Endothelial cell of umbilical vein (primary cell): ENCODE measurements around the gene CACNA1A. TPM values are rescaled to one million over a fixed set of nuclear protein-coding genes. Genes with fewer than 3 reads are reported as not detected.

ENCODE experiments used
- BruUV-seq: library from RNA; stranded (reverse); fragments of 400-500 nt; replicated peaks from 2 replicates; lab custom pipeline; 2021; lab: Mats Ljungman, UMichigan
- CTCF ChIA-PET: fragments of 300-600, 350-600 bp; sonication (Branson Sonifier 250); formaldehyde crosslinking; loops from one replicate; lab custom pipeline; 2021; ENCODE audit warnings: antibody characterized with exemption, inconsistent platforms; lab: Charles Lee
- POLR2A ChIA-PET: fragments of 300-600, 350-600 bp; sonication (Branson Sonifier 250); formaldehyde crosslinking; loops from one replicate; lab custom pipeline; 2021; ENCODE audit warnings: antibody characterized with exemption, inconsistent platforms; lab: Charles Lee
- DNase-seq: peaks from one replicate; pipeline ENCODE4 v3.0.0-alpha.2; 2011; ENCODE audit warnings: low read depth, low spot score
- FAIRE-seq: peaks from 2 replicates; lab custom pipeline; 2011; peaks lifted over from hg19 to GRCh38; lab: Jason Lieb, UNC
- H2AFZ ChIP-seq: 2 replicates; pipeline ENCODE4 v1.6.0; 2012; ENCODE audit warnings: low read depth, low read length, control low read depth, inconsistent platforms
- H3K27ac ChIP-seq: 2 replicates; pipeline ENCODE4 v1.5.1; 2011; ENCODE audit warnings: low read depth, mild to moderate bottlenecking, control low read depth, low read length, moderate library complexity; ENCODE audit not compliant: insufficient read depth
- H3K27me3 ChIP-seq, 2 experiments: 2 replicates each; pipeline versions ENCODE4 v1.6.0 to v1.6.1; 2011; ENCODE audit warnings: low read length in 2 of 2, mixed read lengths in 1 of 2; ENCODE audit not compliant: control insufficient read depth in 2 of 2, insufficient read depth in 2 of 2
- H3K36me3 ChIP-seq, 2 experiments: 2 replicates in 1 of 2; 3 replicates in 1 of 2; pipeline ENCODE4 v1.5.1; 2011; ENCODE audit warnings: low read length in 2 of 2, mild to moderate bottlenecking in 1 of 2, moderate library complexity in 1 of 2; ENCODE audit not compliant: control insufficient read depth in 2 of 2, insufficient read depth in 2 of 2; ENCODE audit errors: extremely low read depth in 1 of 2
- H3K4me1 ChIP-seq: 3 replicates; pipeline ENCODE4 v1.5.1; 2011; ENCODE audit warnings: mild to moderate bottlenecking, low read length; ENCODE audit not compliant: control insufficient read depth, insufficient read depth; ENCODE audit errors: extremely low read depth
- H3K4me2 ChIP-seq: 2 replicates; pipeline ENCODE4 v1.6.1; 2011; ENCODE audit warnings: low read length, control low read depth, mixed read lengths; ENCODE audit not compliant: insufficient read depth
- H3K4me3 ChIP-seq, 3 experiments: fragments of 200-600 bp in 1 of 3; sonication (generic), shearing (Covaris generic) in 1 of 3; replicated peaks in 1 of 3; 2 replicates each; pipeline ENCODE4 v1.5.1; 2011 to 2016; ENCODE audit warnings: control low read depth in 3 of 3, low read length in 3 of 3, mild to moderate bottlenecking in 2 of 3, inconsistent platforms in 1 of 3, low read depth in 1 of 3, moderate library complexity in 1 of 3; ENCODE audit not compliant: insufficient read depth in 1 of 3
- H3K79me2 ChIP-seq: 2 replicates; pipeline ENCODE4 v1.6.0; 2012; ENCODE audit warnings: low read length, inconsistent platforms; ENCODE audit not compliant: control insufficient read depth, insufficient read depth
- H3K9ac ChIP-seq: replicated peaks from 2 replicates; pipeline ENCODE3; 2011; ENCODE audit warnings: low read length, control low read depth; ENCODE audit not compliant: insufficient read depth; ENCODE audit errors: extremely low read depth
- H3K9me1 ChIP-seq: replicated peaks from 3 replicates; pipeline ENCODE4 v1.6.0; 2011; ENCODE audit warnings: mild to moderate bottlenecking, low read length; ENCODE audit not compliant: control insufficient read depth, insufficient read depth; ENCODE audit errors: extremely low read depth
- H3K9me3 ChIP-seq: replicated peaks from 2 replicates; pipeline ENCODE4 v1.5.1; 2012; ENCODE audit warnings: low read length, inconsistent platforms; ENCODE audit not compliant: control insufficient read depth, insufficient read depth
- H4K20me1 ChIP-seq: replicated peaks from 2 replicates; pipeline ENCODE3; 2011; ENCODE audit warnings: mild to moderate bottlenecking, low read length; ENCODE audit not compliant: control insufficient read depth, insufficient read depth; ENCODE audit errors: extremely low read depth
- CTCF ChIP-seq, 2 donors: IDR thresholded peaks; 1 replicate in 1 of 2; 2 replicates in 1 of 2; pipeline ENCODE4 v1.5.1; 2011; ENCODE audit warnings: low read length in 2 of 2, mild to moderate bottlenecking in 2 of 2, moderate library complexity in 2 of 2, control low read depth in 1 of 2, inconsistent platforms in 1 of 2, low read depth in 1 of 2; ENCODE audit not compliant: insufficient read depth in 1 of 2; ENCODE audit errors: extremely low read depth in 1 of 2
- FOS ChIP-seq: IDR thresholded peaks from 2 replicates; pipeline ENCODE4 v1.6.1; 2011; ENCODE audit warnings: mild to moderate bottlenecking, low read length, moderate library complexity, borderline replicate concordance; ENCODE audit not compliant: insufficient read depth
- GATA2 ChIP-seq: IDR thresholded peaks from 2 replicates; pipeline ENCODE4 v1.7.0; 2011; ENCODE audit warnings: low read depth, mild to moderate bottlenecking, moderate library complexity, mixed read lengths, low read length; ENCODE audit not compliant: insufficient read length, insufficient read depth
- JUN ChIP-seq: IDR thresholded peaks from 2 replicates; pipeline ENCODE4 v1.6.1; 2011; ENCODE audit warnings: borderline replicate concordance, low read depth; ENCODE audit not compliant: insufficient read length, insufficient read depth
- MAX ChIP-seq: IDR thresholded peaks from 2 replicates; pipeline ENCODE4 v1.6.1; 2011; ENCODE audit not compliant: insufficient read depth, insufficient read length
- MYC ChIP-seq: IDR thresholded peaks from one replicate; pipeline ENCODE4 v1.6.1; 2011; ENCODE audit warnings: mild to moderate bottlenecking, low read depth, low read length
- POLR2A ChIP-seq: IDR thresholded peaks from 2 replicates; pipeline ENCODE4 v1.6.1; 2012; ENCODE audit warnings: low read depth, mild to moderate bottlenecking, control low read depth, low read length
- POLR2AphosphoS5 ChIP-seq: IDR thresholded peaks from 2 replicates; pipeline ENCODE4 v1.6.1; 2012; ENCODE audit warnings: low read depth, mild to moderate bottlenecking, control low read depth, low read length, moderate library complexity; ENCODE audit not compliant: insufficient read depth
- dilution Hi-C: fragments of 300-500 bp; cut with MboI; formaldehyde crosslinking; loops from one replicate; pipeline ENCODE4 v1.15.0; 2019; ENCODE audit warnings: low sequenced_read_pairs; ENCODE audit not compliant: extremely low pct_ligation_motif_present
- intact Hi-C: fragments of 100-400 bp; cut with micrococcal nuclease; formaldehyde crosslinking; loops from one replicate; pipeline ENCODE4 v1.10.0; 2022
- polyA plus RNA-seq, 4 experiments: library from polyadenylated mRNA; depleted of rRNA in 3 of 4; stranded (reverse) in 3 of 4; unstranded in 1 of 4; fragments of >200 nt; gene quantifications; 2 replicates each; pipeline versions ENCODE4 v1.2.1 to v1.2.3, GENCODE V29; 2011 to 2012; ENCODE audit warnings: missing spikeins in 1 of 4
- total RNA-seq: library from RNA; stranded (reverse); gene quantifications from 2 replicates; pipeline ENCODE4 v1.2.3, GENCODE V29; 2021

Gene CACNA1A
- total and polyA plus RNA-seq, 2 donors (not counting 3 experiments of a cell fraction or from before 2014, with no cell fraction given), result 0.17 to 0.38 TPM

GRCh38 chr19:13162724-13163608 is 343.3 kb downstream of the CACNA1A start:
- dilution Hi-C loops (no loop called here), intact Hi-C loops (loop anchor here (1.0 kb wide), 1 partner anchor 8 kb away; no protein-coding TSS in a partner anchor)
- H3K4me2 ChIP-seq, result peak overlapping the region; percentile 42
- no peaks in the 10 kb centered on the region for H3K27me3 ChIP-seq
- TSS peak; percentile 58 for BruUV-seq
- CTCF ChIA-PET, result interaction anchor here (1.0 to 2.8 kb wide), 14 partner anchors 7 to 185 kb away, joined by 3 to 24 read pairs (median 4); partner anchors contain the start of genes IER2 and STX10
- no peaks in the 10 kb centered on the region for H3K79me2 ChIP-seq
- no peaks in the 10 kb centered on the region for H4K20me1 ChIP-seq
- TF ChIP-seq POLR2AphosphoS5, result peak; percentile 61
- TF ChIP-seq MYC, result no peak
- TF ChIP-seq GATA2, result no peak
- no peak for TF ChIP-seq JUN
- no peak for TF ChIP-seq MAX
- TF ChIP-seq POLR2A, result peak; percentile 69
- DNase-seq (peak; percentile 97), FAIRE-seq (peak; percentile 98)
- peak overlapping the region; percentile 99 for H3K27ac ChIP-seq
- H2AFZ ChIP-seq, result peak overlapping the region; percentile 29
- H3K9ac ChIP-seq, result peak overlapping the region; percentile 84
- POLR2A ChIA-PET, result interaction anchor here (0.7 to 3.3 kb wide), 3 partner anchors 8 to 21 kb away, joined by 3 to 25 read pairs (median 21); no protein-coding TSS in a partner anchor
- H3K4me1 ChIP-seq, result peaks cover 44% of the 10 kb centered on the region
- no peaks in the 10 kb centered on the region for H3K36me3 ChIP-seq
- H3K4me3 ChIP-seq, result peak overlapping the region in 1 of 3 experiments; percentile 28
- H3K9me1 ChIP-seq, result no peaks in the 10 kb centered on the region
- no peaks in the 10 kb centered on the region for H3K9me3 ChIP-seq

- no peak overlapping the region for H3K4me3 ChIP-seq
- ChIA-PET POLR2A (no interaction called here), CTCF (no interaction called here)
- no peak for FAIRE-seq
- no peak for DNase-seq
- peaks cover 41% of the 10 kb centered on the region for H3K4me1 ChIP-seq
- no peaks in the 10 kb centered on the region for H3K79me2 ChIP-seq
- dilution Hi-C loops, result no loop called here
- no peak overlapping the region for H2AFZ ChIP-seq
- H3K9me1 ChIP-seq, result no peaks in the 10 kb centered on the region
- BruUV-seq, result no TSS peak
- intact Hi-C loops, result no loop called here
- no peaks in the 10 kb centered on the region for H3K9me3 ChIP-seq
- no peaks in the 10 kb centered on the region for H4K20me1 ChIP-seq
- no peaks in the 10 kb centered on the region for H3K36me3 ChIP-seq
- H3K27me3 ChIP-seq, result no peaks in the 10 kb centered on the region
- no peak overlapping the region for H3K4me2 ChIP-seq
- no peak overlapping the region for H3K9ac ChIP-seq
- no peak overlapping the region for H3K27ac ChIP-seq
- TF ChIP-seq CTCF (IDR thresholded peaks at IDR 0.05; ENCODE audit: extremely low read depth in 1 of 2, insufficient read depth in 1 of 2, low read depth in 1 of 2, low read length in 2 of 2) (no peak), JUN (no peak), FOS (no peak), MAX (no peak)
These were observed 345.7 kb downstream of the CACNA1A start for GRCh38 chr19:13160557-13160956.
